HCT116 (cell line): ENCODE results near the gene PRKN. TPM values are rescaled to one million over a fixed set of nuclear protein-coding genes. Genes with fewer than 3 reads are reported as not detected.

Experiments used
- ATAC-seq: fragments of 200-7000 bp; cut with Tn5 transposase; 2 replicates; pipeline ENCODE4 v1.9.1; 2020; ENCODE audit warnings: mild to moderate bottlenecking, moderate library complexity
- BruUV-seq: library from RNA; stranded (reverse); fragments of 400-500 nt; replicated peaks from 2 replicates; lab custom pipeline; 2021; lab: Mats Ljungman, UMichigan
- CTCF ChIA-PET: fragments of 300-600 bp; sonication (Branson Sonifier 250); formaldehyde crosslinking; loops from one replicate; lab custom pipeline; 2021; ENCODE audit warnings: antibody characterized with exemption; lab: Charles Lee
- POLR2A ChIA-PET: fragments of 300-600, 350-600 bp; sonication (Branson Sonifier 250); formaldehyde crosslinking; loops from one replicate; lab custom pipeline; 2021; ENCODE audit warnings: antibody characterized with exemption; lab: Charles Lee
- RAD21 ChIA-PET, 2 experiments: fragments of 300-600 bp; sonication (Branson Sonifier 250); formaldehyde crosslinking; loops; one replicate each; lab custom pipeline; 2023; ENCODE audit warnings: low total read pairs in 2 of 2; ENCODE audit not compliant: uncharacterized antibody in 2 of 2, unreplicated experiment in 2 of 2, low non-redundant PET in 1 of 2; lab: Charles Lee
- DNase-seq: peaks from one replicate; pipeline ENCODE4 v3.0.0-alpha.2; 2010; ENCODE audit warnings: low read depth, low spot score
- H2AFZ ChIP-seq: fragments of 200-600 bp; shearing (Covaris generic), sonication (generic); 2 replicates; pipeline ENCODE4 v1.6.1; 2017; ENCODE audit warnings: low read depth, mixed run types, mixed read lengths, antibody characterized with exemption, low read length; ENCODE audit not compliant: poor library complexity, severe bottlenecking
- H3K27ac ChIP-seq: 2 replicates; pipeline ENCODE4 v1.5.1; 2012; ENCODE audit warnings: low read depth, low read length
- H3K27me3 ChIP-seq: fragments of 200-600 bp; sonication (generic); 2 replicates; pipeline ENCODE4 v1.6.1; 2016; ENCODE audit warnings: mixed run types, low read length, mixed read lengths; ENCODE audit not compliant: insufficient read depth
- H3K36me3 ChIP-seq, 2 experiments: fragments of 200-500 bp in 1 of 2; fragments of 200-600 bp in 1 of 2; sonication (Bioruptor generic) in 1 of 2; sonication (generic) in 1 of 2; 2 replicates each; pipeline versions ENCODE4 v1.5.1 to v1.6.1; 2014 to 2016; ENCODE audit warnings: low read length in 2 of 2, inconsistent platforms in 1 of 2, mixed read lengths in 1 of 2, mixed run types in 1 of 2; ENCODE audit not compliant: insufficient read depth in 2 of 2, control insufficient read depth in 1 of 2
- H3K4me1 ChIP-seq, 2 experiments: fragments of 200-600 bp in 1 of 2; sonication (generic) in 1 of 2; 2 replicates each; pipeline versions ENCODE4 v1.5.1 to v1.6.1; 2012 to 2017; ENCODE audit warnings: low read length in 2 of 2, inconsistent platforms in 1 of 2, mild to moderate bottlenecking in 1 of 2, mixed read lengths in 1 of 2, mixed run types in 1 of 2, moderate library complexity in 1 of 2; ENCODE audit not compliant: insufficient read depth in 2 of 2, control insufficient read depth in 1 of 2
- H3K4me2 ChIP-seq: fragments of 200-600 bp; sonication (generic); 2 replicates; pipeline ENCODE4 v1.6.1; 2017; ENCODE audit warnings: mixed run types, low read length, mixed read lengths
- H3K4me3 ChIP-seq, 2 experiments: fragments of 200-600 bp in 1 of 2; sonication (generic) in 1 of 2; replicated peaks in 1 of 2; 2 replicates each; pipeline ENCODE4 v1.5.1; 2011 to 2016; ENCODE audit warnings: low read length in 2 of 2, control low read depth in 1 of 2, low read depth in 1 of 2, mild to moderate bottlenecking in 1 of 2, mixed read lengths in 1 of 2, mixed run types in 1 of 2
- H3K79me2 ChIP-seq: fragments of 200-600 bp; sonication (generic); 2 replicates; pipeline ENCODE4 v1.6.1; 2017; ENCODE audit warnings: mild to moderate bottlenecking, mixed run types, low read length, moderate library complexity, mixed read lengths; ENCODE audit not compliant: insufficient read depth
- H3K9ac ChIP-seq: fragments of 200-600 bp; sonication (generic); 2 replicates; pipeline ENCODE4 v1.6.1; 2016; ENCODE audit warnings: low read length, mixed read lengths
- H3K9me2 ChIP-seq: fragments of 200-600 bp; sonication (generic), shearing (Covaris generic); 2 replicates; pipeline ENCODE4 v1.6.1; 2017; ENCODE audit warnings: mixed run types, mild to moderate bottlenecking, moderate library complexity; ENCODE audit not compliant: insufficient read depth
- H3K9me3 ChIP-seq, 2 experiments: fragments of 200-500 bp in 1 of 2; fragments of 200-600 bp in 1 of 2; sonication (Bioruptor generic) in 1 of 2; sonication (generic) in 1 of 2; 2 replicates each; pipeline ENCODE4 v1.6.1; 2014 to 2017; ENCODE audit warnings: low read length in 2 of 2, mixed read lengths in 2 of 2, inconsistent platforms in 1 of 2, low read depth in 1 of 2, mild to moderate bottlenecking in 1 of 2, mixed run types in 1 of 2, moderate library complexity in 1 of 2; ENCODE audit not compliant: control insufficient read depth in 1 of 2, insufficient read depth in 1 of 2
- H4K20me1 ChIP-seq: fragments of 200-600 bp; sonication (generic), shearing (Covaris generic); 2 replicates; pipeline ENCODE4 v1.6.1; 2017; ENCODE audit warnings: mixed run types, mild to moderate bottlenecking, moderate library complexity; ENCODE audit not compliant: insufficient read depth
- ATF3 ChIP-seq: IDR thresholded peaks from 2 replicates; pipeline ENCODE4 v1.6.1; 2012
- CEBPB ChIP-seq: IDR thresholded peaks from 2 replicates; pipeline ENCODE4 v1.6.1; 2012; ENCODE audit warnings: low read depth
- EZH2 ChIP-seq: fragments of 200-600 bp; sonication (generic); IDR thresholded peaks from 2 replicates; pipeline ENCODE4 v1.6.1; 2017; ENCODE audit warnings: antibody characterized with exemption, mixed run types
- FOSL1 ChIP-seq: IDR thresholded peaks from 2 replicates; pipeline ENCODE4 v1.6.1; 2012; ENCODE audit warnings: low read depth
- MAX ChIP-seq: IDR thresholded peaks from 2 replicates; pipeline ENCODE4 v1.6.1; 2012
- POLR2A ChIP-seq: IDR thresholded peaks from 2 replicates; pipeline ENCODE4 v1.7.0; 2011; ENCODE audit warnings: borderline replicate concordance; ENCODE audit not compliant: insufficient read depth, insufficient read length; ENCODE audit errors: extremely low read depth
- POLR2AphosphoS5 ChIP-seq: IDR thresholded peaks from 2 replicates; pipeline ENCODE4 v1.6.1; 2011; ENCODE audit warnings: mild to moderate bottlenecking, low read depth, low read length, moderate library complexity
- RAD21 ChIP-seq: IDR thresholded peaks from 2 replicates; pipeline ENCODE4 v1.6.1; 2012; ENCODE audit warnings: low read depth, mild to moderate bottlenecking
- REST ChIP-seq: IDR thresholded peaks from 2 replicates; pipeline ENCODE4 v1.6.1; 2012; ENCODE audit warnings: low read depth
- SRF ChIP-seq: IDR thresholded peaks from 2 replicates; pipeline ENCODE4 v1.6.1; 2012; ENCODE audit warnings: low read depth
- TCF7L2 ChIP-seq: IDR thresholded peaks from 2 replicates; pipeline ENCODE4 v1.7.0; 2011; ENCODE audit warnings: borderline replicate concordance, inconsistent platforms; ENCODE audit not compliant: insufficient read depth, insufficient read length; ENCODE audit errors: extremely low read depth
- intact Hi-C: fragments of 100-400 bp; cut with micrococcal nuclease; formaldehyde crosslinking; loops from 2 replicates; pipeline ENCODE4 v1.10.0; 2022
- total RNA-seq: library from RNA; stranded (reverse); gene quantifications from one replicate; pipeline ENCODE4 v1.2.1, GENCODE V29; 2021; ENCODE audit not compliant: unreplicated experiment
- TF ChIP-seq, protein P1 (sequence below): IDR thresholded peaks from 2 replicates; pipeline ENCODE4 v1.6.1; 2011; ENCODE audit warnings: mild to moderate bottlenecking, low read length, moderate library complexity; ENCODE audit not compliant: insufficient replicate concordance; ENCODE audit errors: extremely low read depth

Gene PRKN
- total RNA-seq, 1 experiment from 2014 or later = 2.6 TPM

DNA sequence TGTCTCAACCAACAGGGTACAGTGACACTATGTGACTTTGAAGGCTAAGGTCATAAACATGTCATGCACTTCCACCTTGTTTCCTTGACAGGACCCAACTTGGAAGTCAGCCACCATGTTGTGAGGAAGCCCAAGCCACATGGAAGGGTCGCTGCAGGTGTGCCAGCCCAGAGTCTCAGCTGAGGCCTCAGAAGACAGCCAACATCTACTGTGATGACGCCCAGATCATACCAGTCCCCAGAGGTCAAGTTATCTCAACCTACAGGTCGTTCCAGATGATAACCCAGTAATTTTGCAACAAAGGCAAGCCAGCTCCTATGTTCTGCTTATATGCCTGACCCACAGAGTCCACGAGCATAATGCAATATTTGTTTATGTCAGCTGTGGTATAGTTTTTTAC is 1077.7 kb downstream of the PRKN start:
- DNase-seq = no peak
- H3K79me2 ChIP-seq = no peaks in the 10 kb centered on the region
- no TSS peak for BruUV-seq

More for the DNA sequence above, 1077.7 kb downstream of the PRKN start:
- no peaks in the 10 kb centered on the region for H3K9me2 ChIP-seq
- no peaks in the 10 kb centered on the region for H3K27me3 ChIP-seq
- H4K20me1 ChIP-seq = no peaks in the 10 kb centered on the region
- RAD21 ChIA-PET = no interaction called here
- H3K9ac ChIP-seq = no peak overlapping the region
- no peak overlapping the region for H3K4me2 ChIP-seq
- no peak overlapping the region for H3K4me3 ChIP-seq
- POLR2A ChIA-PET = no interaction called here
- H2AFZ ChIP-seq = no peak overlapping the region
- CTCF ChIA-PET = no interaction called here
- ATAC-seq = no peak
- no peaks in the 10 kb centered on the region for H3K4me1 ChIP-seq
- no peak overlapping the region for H3K27ac ChIP-seq
- no peaks in the 10 kb centered on the region for H3K9me3 ChIP-seq
- no peak for TF ChIP-seq EZH2
- TF ChIP-seq POLR2A = no peak
- no peak for TF ChIP-seq REST
- TF ChIP-seq POLR2AphosphoS5 = no peak
- no peak for TF ChIP-seq TCF7L2
- no peak for TF ChIP-seq ATF3
- no peak for TF ChIP-seq RAD21
- no peak for TF ChIP-seq CEBPB
- TF ChIP-seq, protein P1, sequence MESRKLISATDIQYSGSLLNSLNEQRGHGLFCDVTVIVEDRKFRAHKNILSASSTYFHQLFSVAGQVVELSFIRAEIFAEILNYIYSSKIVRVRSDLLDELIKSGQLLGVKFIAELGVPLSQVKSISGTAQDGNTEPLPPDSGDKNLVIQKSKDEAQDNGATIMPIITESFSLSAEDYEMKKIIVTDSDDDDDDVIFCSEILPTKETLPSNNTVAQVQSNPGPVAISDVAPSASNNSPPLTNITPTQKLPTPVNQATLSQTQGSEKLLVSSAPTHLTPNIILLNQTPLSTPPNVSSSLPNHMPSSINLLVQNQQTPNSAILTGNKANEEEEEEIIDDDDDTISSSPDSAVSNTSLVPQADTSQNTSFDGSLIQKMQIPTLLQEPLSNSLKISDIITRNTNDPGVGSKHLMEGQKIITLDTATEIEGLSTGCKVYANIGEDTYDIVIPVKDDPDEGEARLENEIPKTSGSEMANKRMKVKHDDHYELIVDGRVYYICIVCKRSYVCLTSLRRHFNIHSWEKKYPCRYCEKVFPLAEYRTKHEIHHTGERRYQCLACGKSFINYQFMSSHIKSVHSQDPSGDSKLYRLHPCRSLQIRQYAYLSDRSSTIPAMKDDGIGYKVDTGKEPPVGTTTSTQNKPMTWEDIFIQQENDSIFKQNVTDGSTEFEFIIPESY = no peak
- no peak for TF ChIP-seq SRF
- no peak for TF ChIP-seq MAX
- no peak for TF ChIP-seq FOSL1
- TF ChIP-seq, all 23 proteins: peak for 0
- intact Hi-C loops = no loop called here
- no peaks in the 10 kb centered on the region for H3K36me3 ChIP-seq
